Activated CD4-positive, alpha-beta T cell treated with anti-CD3 and anti-CD28 coated beads for 1 hour (primary cell): ENCODE results near the gene RPA1.
"Not testable (repeated sequence)": the region's sequence is repeated elsewhere in the genome, so short reads cannot be mapped to it uniquely, and the experiment has no call there.

Experiments used
- DNase-seq: peaks from one replicate; pipeline ENCODE4 v3.0.0-alpha.2; 2020

Gene RPA1

DNA sequence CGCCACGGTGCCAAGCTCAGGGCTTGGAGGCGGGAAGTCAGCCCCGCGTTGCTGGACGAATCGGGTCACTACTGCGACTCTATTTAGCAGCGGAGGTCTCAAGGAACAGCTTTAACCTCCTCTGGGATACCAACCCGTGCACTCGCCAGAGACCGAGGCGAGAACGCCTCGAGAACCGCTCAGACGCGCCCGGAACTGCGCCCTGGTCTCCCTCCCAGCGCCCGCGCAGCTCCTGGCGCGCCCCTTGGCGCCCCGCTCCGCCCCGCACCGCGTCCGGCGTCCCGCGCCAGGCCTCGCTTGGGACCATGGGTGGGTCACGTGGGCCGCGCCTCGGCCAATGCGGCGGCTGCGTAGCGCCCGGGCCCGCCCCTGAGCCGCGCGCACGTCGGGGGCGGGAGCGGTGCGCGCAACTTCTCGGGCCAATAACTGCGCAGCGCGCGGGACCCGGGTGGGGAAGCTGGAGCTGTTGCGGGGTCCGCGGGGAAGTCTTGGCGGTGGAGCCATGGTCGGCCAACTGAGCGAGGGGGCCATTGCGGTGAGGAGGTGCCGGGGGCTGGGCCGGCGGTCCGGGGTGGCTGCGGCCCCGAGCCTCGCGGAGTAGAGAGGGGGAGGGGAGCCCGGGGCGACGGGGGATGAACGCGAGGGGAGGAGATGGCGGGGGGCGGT, at the start of gene RPA1, which contains the start of gene SMYD4:
TSS of gene RPA1 (plus strand) at position 414 of the 666 bp plus-strand sequence. CDS start at position 503, 89 bp downstream.
TSS of gene SMYD4 (minus strand) at position 311 of the 666 bp plus-strand sequence. CDS start 1,908 bp downstream, outside the sequence.
- DNase-seq, result peak; percentile 77

DNA sequence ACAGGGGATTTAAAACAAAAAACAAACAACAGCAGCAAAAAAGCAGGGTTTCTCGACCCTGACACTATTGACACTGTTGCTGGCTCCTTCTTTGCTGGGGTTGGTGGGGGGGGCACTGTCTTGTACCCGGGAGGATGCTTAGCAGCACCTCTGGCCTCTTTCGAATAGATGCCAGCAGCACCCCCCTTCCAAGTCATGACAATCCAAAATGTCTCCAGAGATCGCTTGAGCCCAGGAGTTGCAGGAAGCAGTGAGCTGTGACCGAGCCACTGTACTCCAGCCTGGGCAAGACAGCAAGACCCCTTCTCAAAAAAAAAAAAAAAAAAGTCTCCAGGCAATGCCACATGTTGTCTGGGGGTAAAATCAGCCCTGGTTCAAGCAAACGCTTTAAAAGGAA, 47.6 kb upstream of the RPA1 start:
- no peak for DNase-seq

DNA sequence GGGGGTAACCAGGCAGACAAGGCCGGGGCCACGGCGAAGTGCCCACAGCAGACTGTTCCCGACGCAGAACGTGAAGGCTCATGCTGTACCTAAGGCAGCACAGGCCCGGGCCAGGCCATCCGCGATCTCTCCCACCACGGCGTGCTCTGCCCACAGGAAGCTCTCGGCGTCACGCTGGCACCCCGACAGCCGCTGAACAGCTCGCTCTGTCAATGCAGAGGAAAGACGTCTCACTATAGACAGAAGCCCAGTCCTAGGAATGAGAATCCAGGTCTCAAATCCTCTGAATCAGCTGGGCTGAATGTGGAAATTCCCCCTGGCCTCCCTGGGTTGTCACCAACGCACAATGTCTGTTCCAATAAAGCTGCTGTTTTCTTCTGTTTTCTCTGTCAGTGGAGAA, 46.5 kb upstream of the RPA1 start:
- no peak for DNase-seq

- DNase-seq, result no peak
Measured at GRCh38 chr17:1783834-1784611, 45.8 kb upstream of the RPA1 start.

- no peak for DNase-seq
Measured at GRCh38 chr17:1785930-1786329, 43.9 kb upstream of the RPA1 start.

DNA sequence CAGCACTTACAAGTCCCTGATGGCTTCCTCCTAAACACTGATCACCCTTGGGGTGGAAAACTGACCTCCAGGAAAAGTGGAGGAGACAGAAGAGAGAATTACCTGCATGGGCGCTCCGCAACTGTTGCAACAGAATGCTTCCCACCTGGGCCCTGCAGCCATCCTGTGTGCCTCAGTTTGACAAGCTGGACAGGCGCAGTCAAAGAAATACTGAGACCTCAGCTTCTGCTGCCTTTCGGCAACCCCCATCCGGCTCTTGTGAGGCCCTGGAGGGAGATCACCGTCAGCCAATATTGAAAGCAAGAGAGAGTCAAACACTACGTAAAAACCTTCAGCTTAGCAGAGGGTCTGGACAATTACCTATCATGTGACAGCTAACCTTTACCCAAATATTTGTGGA, 43.1 kb upstream of the RPA1 start:
- no peak for DNase-seq

DNA sequence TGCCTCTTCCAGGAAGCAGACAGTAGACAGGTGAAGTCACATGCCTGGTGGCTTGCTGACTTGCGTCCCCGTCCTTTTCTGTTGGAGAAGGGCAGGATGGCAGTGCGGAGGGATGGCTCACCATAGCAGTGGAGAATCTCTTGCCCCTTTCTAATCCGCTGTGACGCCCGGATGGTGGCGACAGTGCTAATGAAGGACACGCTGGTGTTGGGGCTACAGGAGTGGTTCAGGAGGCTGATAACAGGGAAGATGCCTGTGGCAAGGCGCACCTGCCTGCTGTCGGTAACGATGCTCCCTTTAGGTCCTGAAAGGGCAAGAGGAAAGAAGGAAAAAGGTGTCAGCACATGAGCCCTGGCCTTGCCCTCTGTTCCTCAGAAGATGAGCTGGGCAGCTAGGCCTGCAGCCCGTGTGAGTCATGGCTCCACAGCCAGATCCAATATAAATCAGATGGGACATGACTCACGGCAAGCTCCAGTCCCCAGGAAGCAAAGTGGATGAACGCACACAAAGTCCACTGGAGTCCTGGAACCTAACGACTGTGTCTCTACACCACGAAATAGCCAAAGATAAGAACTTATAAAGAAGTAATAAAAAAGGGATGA, 42.4 kb upstream of the RPA1 start:
- no peak for DNase-seq

DNA sequence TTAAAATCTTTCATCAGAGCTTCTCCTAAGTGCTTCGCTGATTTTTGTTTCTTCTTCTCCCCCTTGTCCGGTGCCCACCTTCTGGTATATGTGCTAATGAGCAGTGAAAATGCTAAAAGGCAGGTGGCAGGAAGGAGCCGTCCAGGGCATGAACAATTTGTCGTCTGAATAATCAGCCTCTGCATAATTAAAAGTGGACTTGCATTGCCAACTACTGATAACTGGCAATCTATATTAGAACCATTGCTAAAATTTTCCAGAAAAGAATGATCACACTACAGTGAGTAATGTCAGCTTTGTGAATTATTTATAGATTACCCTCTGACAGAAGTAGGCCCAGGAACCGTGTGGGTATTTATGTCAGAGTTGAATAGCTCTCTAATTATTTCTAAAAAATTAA, 39.9 kb upstream of the RPA1 start:
- no peak for DNase-seq

DNA sequence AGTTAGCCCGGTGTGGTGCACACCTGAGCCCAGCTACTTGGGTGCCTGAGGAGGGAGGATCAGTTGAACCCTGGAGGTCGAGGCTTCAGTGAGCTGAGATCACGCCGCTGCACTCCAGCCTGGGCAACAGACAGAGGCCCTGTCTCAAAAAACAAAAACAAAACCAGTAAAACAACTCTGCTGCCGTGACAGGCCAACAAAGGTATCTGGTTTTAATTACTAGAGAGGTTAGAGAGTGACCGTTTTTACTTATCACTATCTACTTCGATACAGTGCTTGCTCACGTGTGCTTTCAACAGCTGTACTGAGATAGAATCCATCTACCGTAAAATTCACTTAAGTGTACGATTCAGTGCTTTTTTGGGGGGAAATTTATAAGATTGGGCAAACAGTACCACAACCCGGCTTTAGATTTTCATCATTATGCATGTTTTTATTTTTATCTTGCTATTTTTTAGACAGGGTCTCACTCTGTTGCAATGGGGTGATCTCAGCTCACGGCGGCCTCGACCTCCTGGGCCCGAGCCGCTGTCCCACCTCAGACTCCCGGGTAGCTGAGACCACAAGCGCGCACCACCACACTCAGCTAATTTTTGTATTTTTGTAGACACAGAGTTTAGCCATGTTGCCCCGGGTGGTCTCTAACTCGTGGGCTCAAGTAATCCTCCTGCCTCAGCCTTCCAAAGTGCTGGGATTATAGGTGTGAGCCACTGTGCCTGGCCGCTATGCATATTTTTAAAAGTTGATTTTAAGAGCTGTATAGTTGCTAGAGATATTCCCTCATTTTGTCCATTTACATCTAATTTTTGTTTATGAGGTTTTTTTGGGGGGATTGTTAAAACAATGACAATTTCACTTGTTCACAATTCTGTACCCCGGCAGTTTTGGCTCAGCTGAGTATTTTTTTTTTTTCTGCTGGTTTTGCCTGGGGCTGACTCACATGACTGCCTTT, 37.0 kb upstream of the RPA1 start:
- no peak for DNase-seq

- DNase-seq, result no peak
Measured at GRCh38 chr17:1793447-1793806, 36.4 kb upstream of the RPA1 start.

DNA sequence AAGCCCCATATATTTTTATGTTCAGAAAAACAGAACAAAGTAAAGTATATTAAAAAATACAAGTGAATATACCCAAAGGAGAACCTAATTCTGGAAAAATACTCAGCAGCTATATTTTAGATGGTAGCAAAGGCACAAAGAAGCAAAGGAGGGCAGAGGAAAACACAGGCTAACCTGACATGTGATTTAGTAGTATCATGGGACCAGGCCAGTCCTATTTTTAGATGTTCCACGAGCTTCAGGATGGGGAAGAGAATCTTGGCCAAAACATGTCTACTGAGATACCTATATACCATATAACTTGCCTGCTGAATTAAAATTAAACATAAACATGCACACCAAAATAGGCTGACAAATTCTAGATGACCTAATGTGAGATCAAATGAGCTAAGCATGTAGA, 33.0 kb upstream of the RPA1 start:
- DNase-seq, result no peak

DNA sequence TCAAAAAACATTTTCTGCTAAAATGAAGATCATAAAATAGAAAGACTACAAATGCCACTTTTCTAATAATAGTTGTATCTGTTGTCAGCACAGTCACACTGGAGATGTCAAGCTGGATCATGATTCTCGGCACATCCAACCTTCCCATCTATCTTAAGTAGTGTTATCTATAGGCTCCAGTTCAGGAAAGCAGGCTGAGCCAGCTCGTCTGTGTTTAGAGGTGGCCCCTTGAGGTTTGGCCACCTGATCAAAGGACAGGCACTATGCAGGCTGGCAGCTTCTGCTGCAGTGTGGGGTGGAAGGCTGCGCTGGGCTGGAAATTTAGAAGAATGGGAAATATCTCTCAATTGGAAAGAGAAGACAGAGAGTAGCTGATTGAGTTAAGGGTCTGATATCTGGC, 32.5 kb upstream of the RPA1 start:
- no peak for DNase-seq

DNA sequence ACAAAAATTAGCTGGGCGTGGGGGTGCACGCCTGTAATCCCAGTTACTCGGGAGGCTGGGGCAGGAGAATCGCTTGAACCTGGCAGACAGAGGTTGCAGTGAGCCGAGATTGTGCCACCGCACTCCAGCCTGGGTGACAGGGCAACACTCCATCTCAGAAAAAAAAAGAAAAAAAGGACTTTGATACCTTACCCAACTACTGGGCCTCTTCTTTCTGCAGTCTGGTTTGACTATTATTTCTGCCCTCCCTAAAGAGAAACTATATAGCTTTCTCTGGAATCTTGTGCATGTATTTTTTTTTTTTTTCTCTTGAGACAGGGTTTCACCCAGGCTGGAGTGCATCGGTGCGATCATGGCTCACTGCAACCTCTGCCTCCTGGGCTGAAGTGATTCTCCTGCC, 32.0 kb upstream of the RPA1 start:
- DNase-seq, result not testable (repeated sequence)

DNA sequence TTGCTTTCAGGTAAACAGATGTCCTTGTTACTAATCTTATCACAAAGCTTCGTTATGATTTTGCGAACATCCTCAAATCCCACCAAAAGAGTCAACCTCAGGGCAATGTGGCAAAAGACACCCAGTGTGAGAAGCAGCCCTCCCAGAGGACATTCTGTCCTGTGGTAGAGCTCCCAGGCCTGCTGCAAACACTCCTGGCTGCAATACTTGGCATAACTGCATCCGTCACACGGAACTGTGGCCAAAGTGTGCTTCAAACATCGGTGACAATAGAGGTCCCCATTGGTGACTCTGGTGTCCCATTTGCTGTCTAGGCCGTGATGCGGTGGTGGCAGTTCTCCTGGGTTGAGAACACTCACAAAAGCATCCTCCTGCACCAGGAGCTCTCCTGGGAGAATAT, 29.6 kb upstream of the RPA1 start:
- no peak for DNase-seq

DNA sequence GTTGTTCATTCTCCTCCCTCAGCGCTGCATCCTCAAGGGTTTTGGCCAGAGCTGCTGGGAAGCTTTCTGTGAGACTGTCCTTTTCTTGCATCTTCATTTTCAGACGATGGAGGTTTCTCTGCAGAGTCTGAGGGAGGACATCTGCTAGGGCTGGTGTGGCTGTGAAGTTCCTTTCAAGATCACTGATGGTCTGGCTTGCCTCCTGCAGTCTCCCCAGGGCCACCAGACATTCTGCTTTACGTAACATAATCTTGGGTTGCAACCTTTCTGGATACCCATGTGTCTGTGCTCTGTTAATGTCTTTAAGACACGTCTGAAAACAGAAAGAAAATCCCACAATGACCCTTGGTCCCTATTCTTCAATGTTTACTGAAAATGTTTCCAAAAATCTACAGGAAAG, 29.1 kb upstream of the RPA1 start:
- no peak for DNase-seq

- DNase-seq, result no peak
Measured at GRCh38 chr17:1802429-1802828, 27.4 kb upstream of the RPA1 start.

GRCh38 chr17:1803280-1803679, 26.5 kb upstream of the RPA1 start:
- no peak for DNase-seq

- no peak for DNase-seq
Measured at GRCh38 chr17:1807890-1808289, 21.9 kb upstream of the RPA1 start.

- DNase-seq, result no peak
Measured at GRCh38 chr17:1808644-1809043, 21.2 kb upstream of the RPA1 start.

- DNase-seq, result not testable (repeated sequence)
Measured at GRCh38 chr17:1809815-1810214, 20.0 kb upstream of the RPA1 start.

GRCh38 chr17:1810450-1811103, 19.2 kb upstream of the RPA1 start:
- DNase-seq, result no peak

DNA sequence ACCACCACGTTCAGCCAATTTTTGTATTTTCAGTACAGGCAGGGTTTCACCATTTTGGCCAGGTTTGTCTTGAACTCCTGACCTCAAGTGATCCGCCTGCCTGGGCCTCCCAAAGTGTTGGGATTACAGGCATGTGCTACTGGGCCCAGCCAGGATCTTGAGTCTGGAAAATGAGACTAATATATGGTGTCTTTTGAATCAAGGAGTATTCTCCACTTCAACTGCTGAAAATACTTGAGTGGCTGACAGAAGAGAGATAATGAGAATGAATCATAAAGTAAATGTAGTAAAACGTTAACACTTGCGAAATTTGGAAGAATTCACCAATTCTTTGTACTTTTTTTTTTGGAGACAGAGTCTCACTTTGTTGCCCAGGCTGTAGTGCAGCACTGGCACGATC, 16.7 kb upstream of the RPA1 start:
- DNase-seq, result no peak
